Measurements from ENCODE around the gene TPGS1.
A peak's percentile ranks its signal among the peaks of the same experiment; 100 is the strongest.

Gene TPGS1

DNA sequence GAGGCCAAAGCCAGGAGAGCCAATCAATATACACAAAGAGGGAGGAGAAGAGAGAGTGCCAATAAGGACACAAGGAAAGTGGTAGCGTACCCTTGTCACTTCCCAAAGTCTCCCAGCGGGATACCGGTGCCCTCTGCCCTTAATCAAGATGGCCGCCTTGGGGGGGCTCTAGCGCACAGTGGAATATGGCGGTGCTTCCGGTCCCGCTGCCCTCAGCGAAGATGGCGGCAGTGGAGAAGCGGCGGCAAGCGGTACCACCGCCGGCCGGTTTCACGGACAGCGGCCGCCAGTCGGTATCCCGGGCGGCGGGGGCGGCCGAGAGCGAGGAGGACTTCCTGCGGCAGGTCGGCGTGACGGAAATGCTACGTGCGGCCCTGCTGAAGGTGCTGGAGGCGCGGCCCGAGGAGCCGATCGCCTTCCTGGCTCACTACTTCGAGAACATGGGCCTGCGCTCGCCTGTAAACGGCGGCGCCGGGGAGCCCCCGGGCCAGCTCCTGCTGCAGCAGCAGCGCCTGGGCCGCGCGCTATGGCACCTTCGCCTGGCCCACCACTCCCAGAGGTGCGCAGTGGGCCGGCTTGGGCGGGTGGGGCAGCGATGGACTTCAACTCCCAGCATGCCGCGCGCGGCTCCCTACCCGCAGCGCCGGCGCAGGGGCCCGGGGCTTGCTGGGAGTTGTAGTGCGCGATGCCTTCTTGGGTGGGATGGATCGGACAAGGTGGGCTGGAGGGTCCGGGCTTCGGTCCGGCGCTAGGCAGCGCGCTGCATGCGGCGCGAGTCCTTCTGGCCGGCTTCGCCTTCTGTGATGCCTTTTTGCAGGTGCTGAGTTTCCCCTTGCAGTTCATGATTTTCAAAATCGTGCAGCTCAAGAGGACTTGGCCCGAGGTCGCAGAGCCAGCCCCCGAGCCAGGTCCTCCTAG is at the start of gene TPGS1:
Gene TPGS1, plus strand, starts transcription at position 212 of the 918 bp plus-strand sequence. Its CDS starts 10 bp downstream, at position 222.
- H3K4me3 ChIP-seq (ENCODE audit: low read depth, low read length), result peak within 1 kb of the TSS; percentile 87

- H3K4me3 ChIP-seq (ENCODE audit: low read depth, low read length), result no peak overlapping the region
Observed at GRCh38 chr19:457636-458035, 49.7 kb upstream of the TPGS1 start.

DNA sequence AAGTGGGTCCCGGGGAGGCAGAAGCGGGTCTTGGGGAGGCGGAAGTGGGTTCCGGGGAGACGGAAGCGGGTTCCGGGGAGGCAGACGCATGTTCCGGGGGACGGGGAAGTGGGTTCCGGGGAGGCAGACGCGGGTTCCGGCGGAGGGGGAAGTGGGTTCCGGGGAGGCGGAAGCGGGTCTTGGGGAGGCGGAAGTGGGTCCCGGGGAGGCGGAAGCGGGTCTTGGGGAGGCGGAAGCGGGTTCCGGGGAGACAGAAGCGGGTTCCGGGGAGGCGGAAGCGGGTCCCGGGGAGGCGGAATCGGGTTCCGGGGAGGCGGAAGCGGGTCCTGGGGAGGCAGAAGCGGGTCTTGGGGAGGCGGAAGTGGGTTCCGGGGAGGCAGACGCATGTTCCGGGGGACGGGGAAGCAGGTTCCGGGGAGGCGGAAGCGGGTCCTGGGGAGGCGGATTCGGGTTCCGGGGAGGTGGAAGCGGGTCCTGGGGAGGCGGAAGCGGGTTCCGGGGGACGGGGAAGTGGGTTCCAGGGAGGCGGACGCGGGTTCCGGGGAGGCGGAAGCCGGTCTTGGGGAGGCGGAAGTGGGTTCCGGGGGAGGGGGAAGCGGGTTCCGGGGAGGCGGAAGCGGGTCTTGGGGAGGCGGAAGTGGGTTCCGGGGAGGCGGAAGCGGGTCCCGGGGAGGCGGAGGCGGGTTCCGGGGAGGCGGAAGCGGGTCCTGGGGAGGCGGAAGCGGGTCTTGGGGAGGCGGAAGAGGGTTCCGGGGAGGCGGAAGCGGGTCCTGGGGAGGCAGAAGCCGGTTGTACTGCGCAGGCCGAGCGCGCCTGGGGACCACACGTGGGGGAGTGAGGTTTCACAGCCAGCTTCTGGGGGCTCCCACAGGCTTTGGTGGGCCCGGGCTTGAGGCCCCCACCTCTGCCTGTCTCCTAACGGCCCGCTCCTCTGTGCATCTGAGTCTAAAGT is 48.9 kb upstream of the TPGS1 start:
- no peak overlapping the region for H3K4me3 ChIP-seq (ENCODE audit: low read depth, low read length)

DNA sequence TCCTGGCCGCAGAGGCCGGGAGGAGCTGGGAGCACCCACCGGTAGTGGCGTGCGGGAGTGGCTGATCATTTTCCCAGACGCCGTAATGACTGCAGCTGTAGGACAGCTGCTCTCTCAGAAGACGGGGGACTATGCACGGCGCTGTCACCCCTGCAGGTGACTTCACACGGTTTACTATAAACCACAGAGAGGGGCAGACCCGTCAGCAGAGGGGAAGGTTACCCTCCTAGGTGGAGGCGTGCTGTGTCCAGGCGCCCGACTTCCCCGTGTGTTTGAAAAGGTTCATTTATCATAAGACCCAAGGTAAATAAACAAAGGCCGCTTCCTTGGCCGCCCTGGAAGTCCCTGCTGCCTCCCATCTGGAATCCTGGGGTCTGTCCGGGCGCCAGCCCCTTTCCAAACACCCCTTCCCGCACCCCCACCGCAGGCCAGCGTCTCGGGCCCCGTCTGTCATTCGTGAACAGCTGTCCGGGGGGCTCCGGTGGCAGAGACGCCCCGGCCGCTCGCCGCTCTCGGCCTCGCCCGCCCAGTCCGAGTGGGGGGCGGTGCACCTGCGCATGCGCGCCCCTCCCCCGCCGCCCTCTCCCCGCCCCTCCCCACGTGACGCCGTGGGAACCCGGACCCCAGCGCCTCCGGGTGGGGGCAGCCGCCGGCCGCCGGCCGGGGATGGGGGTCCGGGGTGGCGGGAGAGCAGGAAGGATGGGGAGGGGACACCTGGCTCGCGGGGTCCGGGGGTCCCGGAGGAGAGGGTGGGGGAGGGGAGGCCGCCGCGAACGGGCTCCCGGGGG is 47.4 kb upstream of the TPGS1 start:
- peak overlapping the region; percentile 53 for H3K4me3 ChIP-seq (ENCODE audit: low read depth, low read length)

GRCh38 chr19:460877-461720 is 46.2 kb upstream of the TPGS1 start, which contains the start of gene SHC2:
TSS of gene SHC2 (minus strand) at chr19:461033. CDS start at chr19:460996, 37 bp downstream.
- peak within 1 kb of the TSS; percentile 53 for H3K4me3 ChIP-seq (ENCODE audit: low read depth, low read length)

GRCh38 chr19:461721-462551 is 45.4 kb upstream of the TPGS1 start:
- H3K4me3 ChIP-seq (ENCODE audit: low read depth, low read length), result peak overlapping the region; percentile 43

DNA sequence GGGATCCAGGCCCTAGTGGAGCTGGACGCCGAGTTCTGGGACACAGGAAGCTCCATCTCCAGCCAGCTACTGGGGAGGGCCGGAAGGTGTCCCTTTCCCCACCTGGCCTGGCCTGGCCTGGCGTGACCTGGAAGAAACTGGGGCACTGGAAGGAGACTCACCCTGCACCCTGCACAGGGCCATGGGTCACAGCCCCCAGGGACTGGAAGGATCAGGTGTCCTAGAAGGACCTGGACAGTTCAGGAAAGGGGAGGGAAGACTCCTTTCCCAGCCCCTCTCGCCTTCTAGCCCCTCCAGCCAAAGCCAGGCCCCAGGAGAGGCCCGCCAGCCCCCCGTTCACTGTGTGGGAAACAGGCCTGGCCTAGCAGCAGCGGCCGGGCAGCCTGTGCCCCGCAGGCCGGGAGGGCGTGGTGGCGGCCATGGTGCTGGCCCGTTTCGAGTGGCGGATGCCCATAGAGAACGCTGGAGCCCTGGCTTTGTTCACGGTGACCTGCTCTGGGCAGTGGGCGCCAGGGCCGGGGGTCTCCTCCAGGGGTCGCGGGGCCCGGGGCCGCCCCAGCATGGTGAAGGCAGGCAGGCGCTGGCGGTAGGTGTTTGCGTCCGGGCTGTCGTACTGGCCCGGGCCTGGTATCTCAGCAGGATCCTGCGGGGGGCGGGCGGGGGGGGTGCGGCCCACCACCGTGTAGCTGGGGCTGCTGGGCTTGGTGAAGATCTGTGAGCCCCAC is 43.7 kb upstream of the TPGS1 start:
- no peak overlapping the region for H3K4me3 ChIP-seq (ENCODE audit: low read depth, low read length)

- no peak overlapping the region for H3K4me3 ChIP-seq (ENCODE audit: low read depth, low read length)
Observed at GRCh38 chr19:464208-464545, 43.1 kb upstream of the TPGS1 start.

- H3K4me3 ChIP-seq (ENCODE audit: low read depth, low read length), result no peak overlapping the region
Observed at GRCh38 chr19:465056-465816, 42.1 kb upstream of the TPGS1 start.

GRCh38 chr19:467554-467953 is 39.7 kb upstream of the TPGS1 start:
- H3K4me3 ChIP-seq (ENCODE audit: low read depth, low read length), result no peak overlapping the region

DNA sequence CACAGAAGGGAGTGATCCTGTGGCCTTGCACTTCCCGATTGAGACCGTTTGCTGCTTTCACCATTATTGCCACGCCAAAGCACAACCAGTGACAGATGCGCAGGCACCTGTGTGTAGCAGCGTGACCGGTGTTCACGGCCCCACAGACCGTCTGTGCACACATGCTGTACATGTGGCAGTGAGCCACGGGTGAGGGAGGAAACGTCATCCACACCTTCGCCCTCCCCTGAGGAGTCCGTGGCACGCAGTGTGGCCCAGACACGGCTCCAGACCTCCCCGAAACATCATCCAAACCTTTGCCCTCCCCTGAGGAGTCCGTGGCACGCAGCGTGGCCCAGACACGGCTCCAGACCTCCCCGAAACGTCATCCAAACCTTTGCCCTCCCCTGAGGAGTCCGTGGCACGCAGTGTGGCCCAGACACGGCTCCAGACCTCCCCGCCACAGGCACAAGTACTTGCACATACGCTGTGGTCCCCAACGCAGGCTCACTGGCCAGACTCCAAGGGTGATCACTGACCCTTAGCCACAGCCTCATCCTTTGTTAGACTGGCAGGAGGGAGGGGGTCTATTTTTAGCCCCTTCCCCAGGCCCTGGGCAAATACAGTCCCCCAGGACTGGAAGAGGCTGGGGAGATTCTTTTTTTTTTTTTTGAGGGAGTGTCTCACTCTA is 38.6 kb upstream of the TPGS1 start:
- no peak overlapping the region for H3K4me3 ChIP-seq (ENCODE audit: low read depth, low read length)

- no peak overlapping the region for H3K4me3 ChIP-seq (ENCODE audit: low read depth, low read length)
Observed at GRCh38 chr19:469833-470232, 37.5 kb upstream of the TPGS1 start.

DNA sequence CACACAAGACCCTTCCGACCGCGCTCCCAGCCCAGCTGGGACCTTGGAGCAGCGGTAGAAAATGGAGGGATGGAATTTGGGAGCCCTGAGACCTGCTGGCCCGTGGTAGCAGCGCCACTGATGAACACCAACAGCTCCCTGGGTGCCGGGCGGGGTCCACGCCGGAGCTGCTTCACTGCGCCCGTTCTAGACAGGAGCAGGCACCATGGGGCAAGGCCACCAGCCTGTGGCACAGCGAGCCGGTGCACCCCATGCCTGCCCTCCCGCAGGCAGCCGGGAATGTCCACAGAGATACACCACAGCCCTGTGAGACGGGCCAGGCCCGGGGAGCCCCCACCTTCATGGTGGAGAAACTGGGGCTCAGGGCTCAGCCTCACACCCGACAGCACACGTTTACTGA is 36.6 kb upstream of the TPGS1 start:
- no peak overlapping the region for H3K4me3 ChIP-seq (ENCODE audit: low read depth, low read length)

GRCh38 chr19:472005-472858 is 35.1 kb upstream of the TPGS1 start:
- H3K4me3 ChIP-seq (ENCODE audit: low read depth, low read length), result no peak overlapping the region

- no peak overlapping the region for H3K4me3 ChIP-seq (ENCODE audit: low read depth, low read length)
Observed at GRCh38 chr19:474126-475078, 32.9 kb upstream of the TPGS1 start.

All from iPS-11a (cell line).